ENCODE data around the gene OR9G4. TPM values are rescaled to one million over a fixed set of nuclear protein-coding genes. Genes with fewer than 3 reads are reported as not detected.

Gene OR9G4
- total RNA-seq, 1 donor from 2014 or later: not detected

- Histone ChIP-seq H3K4me3 (no peak overlapping the region), H3K27me3 (no peaks in the 10 kb centered on the region), H3K9me3 (no peaks in the 10 kb centered on the region), H3K36me3 (no peaks in the 10 kb centered on the region), H3K4me1 (no peaks in the 10 kb centered on the region), H3K27ac (no peak overlapping the region)
- intact Hi-C loops (cut with DNase I): no loop called here
- no peak for DNase-seq (ENCODE audit: low spot score in 2 of 2)
- TF ChIP-seq CTCF (IDR thresholded peaks at IDR 0.05): no peak
Measured at GRCh38 chr11:56714206-56714605, 34.3 kb downstream of the OR9G4 start.

- Histone ChIP-seq H3K36me3 (no peaks in the 10 kb centered on the region), H3K27me3 (no peaks in the 10 kb centered on the region), H3K4me1 (no peaks in the 10 kb centered on the region), H3K27ac (no peak overlapping the region), H3K9me3 (no peaks in the 10 kb centered on the region), H3K4me3 (no peak overlapping the region)
- DNase-seq (ENCODE audit: low spot score in 2 of 2): no peak
- no peak for TF ChIP-seq CTCF (IDR thresholded peaks at IDR 0.05)
- intact Hi-C loops (cut with DNase I): no loop called here
Measured at GRCh38 chr11:56706486-56706885, 42.0 kb downstream of the OR9G4 start.

GRCh38 chr11:56705784-56706396 lies 42.6 kb downstream of the OR9G4 start:
- Histone ChIP-seq H3K4me3 (no peak overlapping the region), H3K36me3 (no peaks in the 10 kb centered on the region), H3K27ac (no peak overlapping the region), H3K4me1 (no peaks in the 10 kb centered on the region), H3K9me3 (no peaks in the 10 kb centered on the region), H3K27me3 (no peaks in the 10 kb centered on the region)
- no peak for DNase-seq (ENCODE audit: low spot score in 2 of 2)
- intact Hi-C loops (cut with DNase I): no loop called here
- no peak for TF ChIP-seq CTCF (IDR thresholded peaks at IDR 0.05)

- H3K27ac ChIP-seq: no peak overlapping the region
- DNase-seq (ENCODE audit: low spot score in 2 of 2): no peak
- H3K4me1 ChIP-seq: no peaks in the 10 kb centered on the region
- intact Hi-C loops (cut with DNase I): no loop called here
- H3K27me3 ChIP-seq: no peaks in the 10 kb centered on the region
- no peaks in the 10 kb centered on the region for H3K9me3 ChIP-seq
- no peaks in the 10 kb centered on the region for H3K36me3 ChIP-seq
- no peak for TF ChIP-seq CTCF (IDR thresholded peaks at IDR 0.05)
- H3K4me3 ChIP-seq: no peak overlapping the region
Measured at GRCh38 chr11:56700914-56701485, 47.5 kb downstream of the OR9G4 start.

GRCh38 chr11:56700242-56700913 lies 48.1 kb downstream of the OR9G4 start:
- no peak overlapping the region for H3K27ac ChIP-seq
- H3K9me3 ChIP-seq: no peaks in the 10 kb centered on the region
- DNase-seq (ENCODE audit: low spot score in 2 of 2): no peak
- no peaks in the 10 kb centered on the region for H3K36me3 ChIP-seq
- H3K4me1 ChIP-seq: no peaks in the 10 kb centered on the region
- intact Hi-C loops (cut with DNase I): no loop called here
- H3K27me3 ChIP-seq: no peaks in the 10 kb centered on the region
- TF ChIP-seq CTCF (IDR thresholded peaks at IDR 0.05): no peak
- H3K4me3 ChIP-seq: no peak overlapping the region

Measured in ascending aorta (tissue), 2 donors.